Stomach (tissue), 4 donors: ENCODE results near the gene MRGPRE.

Experiments
- POLR2AphosphoS5 ChIP-seq, 3 donors: sonication (generic); formaldehyde crosslinking; IDR thresholded peaks; one replicate each; pipeline ENCODE4 v1.6.1; 2016; ENCODE audit warnings: antibody characterized with exemption in 3 of 3
- TF ChIP-seq, protein P1 (sequence below), 7 experiments: fragments of 450-650 bp in 4 of 7; fragments of 200-600 bp in 3 of 7; sonication (generic) in 3 of 7; IDR thresholded peaks; one replicate each; pipeline ENCODE4 v1.5.1; 2016 to 2019; ENCODE audit warnings: antibody characterized with exemption in 7 of 7, control low read depth in 2 of 7, mild to moderate bottlenecking in 1 of 7

- TF ChIP-seq POLR2AphosphoS5 (IDR thresholded peaks at IDR 0.05): no peak
- TF ChIP-seq, protein P1, sequence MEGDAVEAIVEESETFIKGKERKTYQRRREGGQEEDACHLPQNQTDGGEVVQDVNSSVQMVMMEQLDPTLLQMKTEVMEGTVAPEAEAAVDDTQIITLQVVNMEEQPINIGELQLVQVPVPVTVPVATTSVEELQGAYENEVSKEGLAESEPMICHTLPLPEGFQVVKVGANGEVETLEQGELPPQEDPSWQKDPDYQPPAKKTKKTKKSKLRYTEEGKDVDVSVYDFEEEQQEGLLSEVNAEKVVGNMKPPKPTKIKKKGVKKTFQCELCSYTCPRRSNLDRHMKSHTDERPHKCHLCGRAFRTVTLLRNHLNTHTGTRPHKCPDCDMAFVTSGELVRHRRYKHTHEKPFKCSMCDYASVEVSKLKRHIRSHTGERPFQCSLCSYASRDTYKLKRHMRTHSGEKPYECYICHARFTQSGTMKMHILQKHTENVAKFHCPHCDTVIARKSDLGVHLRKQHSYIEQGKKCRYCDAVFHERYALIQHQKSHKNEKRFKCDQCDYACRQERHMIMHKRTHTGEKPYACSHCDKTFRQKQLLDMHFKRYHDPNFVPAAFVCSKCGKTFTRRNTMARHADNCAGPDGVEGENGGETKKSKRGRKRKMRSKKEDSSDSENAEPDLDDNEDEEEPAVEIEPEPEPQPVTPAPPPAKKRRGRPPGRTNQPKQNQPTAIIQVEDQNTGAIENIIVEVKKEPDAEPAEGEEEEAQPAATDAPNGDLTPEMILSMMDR (IDR thresholded peaks at IDR 0.05): no peak
These were observed 53.9 kb downstream of the MRGPRE start for GRCh38 chr11:3178349-3178748.
